Sigmoid colon (tissue), 7 donors: ENCODE results near the gene RBFOX2. TPM values are rescaled to one million over a fixed set of nuclear protein-coding genes. Genes with fewer than 3 reads are reported as not detected.
"Not testable (repeated sequence)": the region's sequence is repeated elsewhere in the genome, so short reads cannot be mapped to it uniquely, and the experiment has no call there.

Source experiments
- DNase-seq: peaks from one replicate; pipeline ENCODE4 v3.0.0-alpha.2; 2019
- H3K27ac ChIP-seq, 4 donors: fragments of 200-600 bp; sonication (generic); one replicate each; pipeline ENCODE4 v1.5.1; 2016 to 2019; ENCODE audit warnings: mild to moderate bottlenecking in 1 of 4
- H3K27me3 ChIP-seq, 3 donors: fragments of 200-600 bp; sonication (generic); one replicate each; pipeline ENCODE4 v1.5.1; 2019; ENCODE audit warnings: mild to moderate bottlenecking in 1 of 3
- H3K36me3 ChIP-seq, 4 donors: fragments of 200-600 bp; sonication (generic); one replicate each; pipeline ENCODE4 v1.5.1; 2016 to 2019
- H3K4me1 ChIP-seq, 4 donors: fragments of 200-600 bp; sonication (generic); one replicate each; pipeline ENCODE4 v1.5.1; 2017 to 2019
- H3K4me3 ChIP-seq, 4 donors: fragments of 200-600 bp; sonication (generic); one replicate each; pipeline ENCODE4 v1.5.1; 2017 to 2019; ENCODE audit warnings: mild to moderate bottlenecking in 2 of 4, moderate library complexity in 1 of 4
- H3K9me3 ChIP-seq, 4 donors: fragments of 200-600 bp in 3 of 4; sonication (generic) in 3 of 4; one replicate each; pipeline versions ENCODE4 v1.5.1 to v1.6.1; 2013 to 2019
- EP300 ChIP-seq, 4 donors: sonication (generic); formaldehyde crosslinking; IDR thresholded peaks; one replicate each; pipeline ENCODE4 v1.6.1; 2017; ENCODE audit warnings: antibody characterized with exemption in 4 of 4
- POLR2A ChIP-seq, 2 donors: fragments of 450-650 bp; IDR thresholded peaks; one replicate each; pipeline ENCODE4 v1.6.1; 2016; ENCODE audit warnings: antibody characterized with exemption in 2 of 2, mild to moderate bottlenecking in 2 of 2, moderate library complexity in 2 of 2
- POLR2AphosphoS5 ChIP-seq, 4 donors: sonication (generic); formaldehyde crosslinking; IDR thresholded peaks; one replicate each; pipeline ENCODE4 v1.6.1; 2017; ENCODE audit warnings: antibody characterized with exemption in 4 of 4
- WGBS, 2 donors: extraction: QIAGEN DNeasy Blood & Tissue Kit; methylation state at CpG; one replicate each; pipeline ENCODE4 v1.1.7; 2013; 5-methylcytosine and 5-hydroxymethylcytosine counted together
- intact Hi-C: fragments of 100-400 bp; cut with DNase I; formaldehyde crosslinking; loops from one replicate; pipeline ENCODE4 v1.15.1; 2023
- polyA plus RNA-seq, 3 donors: library from polyadenylated mRNA; stranded (reverse); fragments of 200-250 nt; gene quantifications; one replicate each; pipeline ENCODE4 v1.2.3, GENCODE V29; 2013
- total RNA-seq, 4 donors: library from RNA; depleted of rRNA; stranded (reverse); fragments of >200 nt; gene quantifications; one replicate each; pipeline ENCODE4 v1.1.0, GENCODE V29; 2016
- TF ChIP-seq, protein P1 (sequence below), 4 experiments: fragments of 450-650 bp in 3 of 4; fragments of 200-600 bp in 1 of 4; IDR thresholded peaks; one replicate each; pipeline ENCODE4 v1.5.1; 2016 to 2019; ENCODE audit warnings: antibody characterized with exemption in 4 of 4, mild to moderate bottlenecking in 3 of 4, moderate library complexity in 2 of 4
- donor health status: healthy with polysubstance abuse.
- donor health status: Bipolar disorder and iron deficiency.
- donor health status: healthy.

The RBFOX2 gene
- total and polyA plus RNA-seq, 7 donors: 11.6 to 164 (median 138) TPM

GRCh38 chr22:35708453-35708852 is 320.2 kb downstream of the RBFOX2 start:
- no peaks in the 10 kb centered on the region for H3K27me3 ChIP-seq
- no peak overlapping the region for H3K27ac ChIP-seq
- peaks cover 0 to 6% (median 0%) of the 10 kb centered on the region in 4 donors for H3K9me3 ChIP-seq
- H3K4me3 ChIP-seq: no peak overlapping the region
- intact Hi-C loops: no loop called here
- DNase-seq: no peak
- no peaks in the 10 kb centered on the region for H3K4me1 ChIP-seq
- WGBS, 2 donors: 72 to 76% methylated on average over 7 of the region's 7 CpGs
- no peak for TF ChIP-seq POLR2AphosphoS5 (IDR thresholded peaks at IDR 0.05)
- TF ChIP-seq EP300 (IDR thresholded peaks at IDR 0.05): no peak
- TF ChIP-seq, protein P1, sequence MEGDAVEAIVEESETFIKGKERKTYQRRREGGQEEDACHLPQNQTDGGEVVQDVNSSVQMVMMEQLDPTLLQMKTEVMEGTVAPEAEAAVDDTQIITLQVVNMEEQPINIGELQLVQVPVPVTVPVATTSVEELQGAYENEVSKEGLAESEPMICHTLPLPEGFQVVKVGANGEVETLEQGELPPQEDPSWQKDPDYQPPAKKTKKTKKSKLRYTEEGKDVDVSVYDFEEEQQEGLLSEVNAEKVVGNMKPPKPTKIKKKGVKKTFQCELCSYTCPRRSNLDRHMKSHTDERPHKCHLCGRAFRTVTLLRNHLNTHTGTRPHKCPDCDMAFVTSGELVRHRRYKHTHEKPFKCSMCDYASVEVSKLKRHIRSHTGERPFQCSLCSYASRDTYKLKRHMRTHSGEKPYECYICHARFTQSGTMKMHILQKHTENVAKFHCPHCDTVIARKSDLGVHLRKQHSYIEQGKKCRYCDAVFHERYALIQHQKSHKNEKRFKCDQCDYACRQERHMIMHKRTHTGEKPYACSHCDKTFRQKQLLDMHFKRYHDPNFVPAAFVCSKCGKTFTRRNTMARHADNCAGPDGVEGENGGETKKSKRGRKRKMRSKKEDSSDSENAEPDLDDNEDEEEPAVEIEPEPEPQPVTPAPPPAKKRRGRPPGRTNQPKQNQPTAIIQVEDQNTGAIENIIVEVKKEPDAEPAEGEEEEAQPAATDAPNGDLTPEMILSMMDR (IDR thresholded peaks at IDR 0.05): no peak
- TF ChIP-seq POLR2A (IDR thresholded peaks at IDR 0.05): no peak
- H3K36me3 ChIP-seq: no peaks in the 10 kb centered on the region

DNA sequence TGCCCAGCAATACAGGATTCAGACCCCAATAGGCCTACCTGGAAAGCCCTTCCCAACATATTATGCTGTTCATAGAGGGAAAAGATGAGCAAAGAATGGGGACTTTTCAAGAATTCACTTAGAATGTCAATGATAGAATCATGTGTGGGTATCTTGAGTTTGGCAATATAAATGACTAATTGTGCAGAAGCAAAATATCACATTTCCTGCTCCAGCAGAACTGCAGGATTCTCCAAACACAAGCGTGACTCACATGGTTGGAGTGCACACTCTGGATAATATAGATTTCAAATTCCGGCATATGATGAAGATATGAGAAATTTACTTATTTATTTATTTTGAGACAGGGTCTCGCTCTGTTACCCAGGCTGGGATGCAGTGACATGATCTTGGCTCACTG is 323.5 kb downstream of the RBFOX2 start:
- Histone ChIP-seq H3K4me1 (no peaks in the 10 kb centered on the region), H3K36me3 (no peaks in the 10 kb centered on the region), H3K4me3 (no peak overlapping the region), H3K27ac (no peak overlapping the region), H3K9me3 (no peaks in the 10 kb centered on the region), H3K27me3 (no peaks in the 10 kb centered on the region)
- intact Hi-C loops: no loop called here
- WGBS, 2 donors: 94 to 96% methylated on average over 3 of the region's 3 CpGs
- TF ChIP-seq EP300 (IDR thresholded peaks at IDR 0.05) (no peak), POLR2AphosphoS5 (IDR thresholded peaks at IDR 0.05) (no peak), POLR2A (IDR thresholded peaks at IDR 0.05) (no peak)
- TF ChIP-seq, protein P1 (IDR thresholded peaks at IDR 0.05): no peak
- no peak for DNase-seq

- Histone ChIP-seq H3K27ac (no peak overlapping the region), H3K9me3 (no peaks in the 10 kb centered on the region), H3K4me1 (no peaks in the 10 kb centered on the region), H3K4me3 (no peak overlapping the region), H3K27me3 (no peaks in the 10 kb centered on the region), H3K36me3 (no peaks in the 10 kb centered on the region)
- no peak for DNase-seq
- intact Hi-C loops: no loop called here
- no peak for TF ChIP-seq EP300 (IDR thresholded peaks at IDR 0.05)
- TF ChIP-seq, protein P1 (IDR thresholded peaks at IDR 0.05): no peak
- no peak for TF ChIP-seq POLR2AphosphoS5 (IDR thresholded peaks at IDR 0.05)
- TF ChIP-seq POLR2A (IDR thresholded peaks at IDR 0.05): no peak
- WGBS, 2 donors: 71 to 84% methylated on average over 7 of the region's 7 CpGs
Observed at GRCh38 chr22:35703861-35704584, 324.6 kb downstream of the RBFOX2 start.

DNA sequence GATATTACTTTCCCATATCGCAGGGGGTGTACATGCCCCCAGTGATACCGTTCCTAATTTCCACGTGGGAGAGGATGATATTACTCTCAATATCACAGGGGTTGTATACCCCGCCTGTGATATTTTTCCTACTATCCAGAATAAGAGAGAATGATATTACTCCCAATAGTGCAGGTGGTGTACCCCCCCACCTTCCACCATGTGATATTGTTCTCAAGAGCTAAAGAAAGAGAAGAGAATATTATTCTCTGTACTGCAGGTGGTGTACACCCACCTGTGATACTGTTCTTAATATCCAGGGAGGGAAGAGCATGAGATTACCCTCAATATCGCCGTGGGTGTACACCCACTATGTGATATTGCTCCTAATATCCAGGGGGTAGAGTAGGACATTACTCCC is 328.8 kb downstream of the RBFOX2 start:
- H3K9me3 ChIP-seq, intact Hi-C loops, H3K4me1 ChIP-seq, H3K27ac ChIP-seq, H3K27me3 ChIP-seq, H3K4me3 ChIP-seq, DNase-seq, H3K36me3 ChIP-seq: not testable (repeated sequence)
- WGBS, 2 donors: 70 to 82% methylated on average over 6 of the region's 6 CpGs

- Histone ChIP-seq H3K27ac (no peak overlapping the region), H3K4me1 (no peaks in the 10 kb centered on the region), H3K27me3 (no peaks in the 10 kb centered on the region), H3K36me3 (no peaks in the 10 kb centered on the region), H3K9me3 (no peaks in the 10 kb centered on the region), H3K4me3 (no peak overlapping the region)
- TF ChIP-seq POLR2AphosphoS5 (IDR thresholded peaks at IDR 0.05) (no peak), EP300 (IDR thresholded peaks at IDR 0.05) (no peak), POLR2A (IDR thresholded peaks at IDR 0.05) (no peak)
- TF ChIP-seq, protein P1 (IDR thresholded peaks at IDR 0.05): no peak
- intact Hi-C loops: no loop called here
- no peak for DNase-seq
- WGBS, 2 donors: 75 to 83% methylated on average over 14 of the region's 14 CpGs
Observed at GRCh38 chr22:35697142-35697541, 331.5 kb downstream of the RBFOX2 start.
